HEK293 (cell line): ENCODE results near the gene FAM89A.

Source experiments
- BCL11A ChIP-seq: fragments of 450-650 bp; formaldehyde crosslinking; IDR thresholded peaks from 2 replicates; pipeline ENCODE4 v1.5.1; 2016; ENCODE audit warnings: low read depth, missing biosample characterization, missing genetic modification characterization
- CTCF ChIP-seq: fragments of 450-650 bp; formaldehyde crosslinking; IDR thresholded peaks from 2 replicates; pipeline ENCODE4 v1.5.1; 2016; ENCODE audit warnings: missing biosample characterization, missing genetic modification characterization
- SCRT1 ChIP-seq: fragments of 450-650 bp; formaldehyde crosslinking; IDR thresholded peaks from 2 replicates; pipeline ENCODE4 v1.5.1; 2016; ENCODE audit warnings: missing biosample characterization, missing genetic modification characterization, borderline replicate concordance
- YY1 ChIP-seq: fragments of 450-650 bp; formaldehyde crosslinking; IDR thresholded peaks from 2 replicates; pipeline ENCODE4 v1.5.1; 2018; ENCODE audit warnings: missing biosample characterization, missing genetic modification characterization
- ZIC2 ChIP-seq: fragments of 450-650 bp; formaldehyde crosslinking; IDR thresholded peaks from 2 replicates; pipeline ENCODE4 v1.5.1; 2016; ENCODE audit warnings: missing biosample characterization, missing genetic modification characterization
- ZNF704 ChIP-seq: fragments of 450-650 bp; formaldehyde crosslinking; IDR thresholded peaks from 2 replicates; pipeline ENCODE4 v1.5.1; 2016; ENCODE audit warnings: missing biosample characterization, missing genetic modification characterization

- no peak for TF ChIP-seq CTCF (tag by site-specific recombination)
- no peak for TF ChIP-seq YY1 (tag by site-specific recombination)
- no peak for TF ChIP-seq ZNF704 (tag by site-specific recombination)
- no peak for TF ChIP-seq SCRT1 (tag by site-specific recombination)
- TF ChIP-seq ZIC2 (tag by site-specific recombination), result no peak
- TF ChIP-seq BCL11A (tag by site-specific recombination), result no peak
Measured at GRCh38 chr1:231053493-231054162, 13.6 kb upstream of the FAM89A start.
